Astrocyte of the cerebellum (primary cell): ENCODE measurements around the gene GNB1.

Source experiments
- DNase-seq: peaks from one replicate; pipeline ENCODE4 v3.0.0-alpha.2; 2011; ENCODE audit warnings: low read depth
- H3K4me3 ChIP-seq: 2 replicates; pipeline ENCODE4 v1.5.1; 2011; ENCODE audit warnings: mild to moderate bottlenecking, low read depth, low read length, moderate library complexity
- CTCF ChIP-seq: IDR thresholded peaks from 2 replicates; pipeline ENCODE4 v1.5.1; 2012; ENCODE audit warnings: low read length, low read depth, moderate library complexity, mild to moderate bottlenecking; ENCODE audit errors: missing control alignments
- in situ Hi-C: cut with HindIII; loops from 2 replicates; pipeline ENCODE4 v1.10.0; 2017; ENCODE audit warnings: low sequenced_read_pairs

The GNB1 gene

GRCh38 chr1:1926886-1927660 is 36.2 kb upstream of the GNB1 start:
- in situ Hi-C loops, result no loop called here
- no peak for TF ChIP-seq CTCF
- no peak overlapping the region for H3K4me3 ChIP-seq
- no peak for DNase-seq

- in situ Hi-C loops, result no loop called here
- DNase-seq, result no peak
Observed at GRCh38 chr1:1926346-1926811, 35.5 kb upstream of the GNB1 start.

DNA sequence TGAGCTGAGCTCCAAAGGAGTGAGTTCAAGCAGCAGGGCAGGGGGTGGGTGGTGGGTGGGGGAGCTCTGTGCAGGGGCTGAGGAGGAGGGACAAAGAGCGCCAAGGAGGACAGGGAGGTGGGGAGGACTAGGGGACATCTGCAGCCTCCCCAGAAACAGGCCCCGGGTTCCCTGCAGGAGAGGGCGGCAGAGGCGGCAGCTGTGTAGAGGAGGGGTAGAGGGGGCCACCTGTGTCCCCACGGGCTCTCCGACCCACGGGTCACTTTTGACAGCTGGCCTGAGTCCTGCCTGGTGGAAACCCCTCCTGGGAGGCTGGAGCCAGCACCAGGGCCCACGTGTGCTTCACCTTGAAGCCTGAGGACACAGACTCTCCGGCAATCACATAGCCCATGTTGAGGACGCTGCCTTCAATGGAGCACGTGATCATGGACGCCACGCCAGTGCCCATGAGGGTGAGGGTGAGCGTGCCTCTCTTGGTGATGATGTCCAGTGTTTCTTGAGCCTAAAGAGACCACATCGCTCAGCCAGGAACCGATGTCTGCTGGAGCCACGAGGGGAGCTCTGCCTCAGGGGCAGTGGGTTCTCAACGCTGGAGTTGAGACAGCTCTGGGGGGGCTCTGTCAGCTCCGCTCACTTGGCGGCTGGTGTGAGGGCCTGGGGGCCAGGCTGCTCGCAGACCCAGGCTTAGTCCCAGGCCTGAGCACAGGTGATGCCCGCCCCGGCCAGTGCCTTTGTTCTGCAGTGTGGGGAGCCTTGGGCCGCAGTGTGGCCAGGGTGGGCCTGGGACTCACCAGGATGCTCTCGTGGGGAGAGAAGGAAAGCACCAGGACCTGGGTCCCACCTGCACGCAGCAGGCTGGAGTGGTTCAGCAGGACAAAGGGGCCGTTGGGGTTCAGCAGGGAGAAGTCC is 34.8 kb upstream of the GNB1 start:
- in situ Hi-C loops, result no loop called here
- TF ChIP-seq CTCF, result no peak
- no peak overlapping the region for H3K4me3 ChIP-seq
- DNase-seq, result no peak

More at GRCh38 chr1:1926346-1926811, 35.5 kb upstream of the GNB1 start:
- TF ChIP-seq CTCF, result no peak
- H3K4me3 ChIP-seq, result no peak overlapping the region

DNA sequence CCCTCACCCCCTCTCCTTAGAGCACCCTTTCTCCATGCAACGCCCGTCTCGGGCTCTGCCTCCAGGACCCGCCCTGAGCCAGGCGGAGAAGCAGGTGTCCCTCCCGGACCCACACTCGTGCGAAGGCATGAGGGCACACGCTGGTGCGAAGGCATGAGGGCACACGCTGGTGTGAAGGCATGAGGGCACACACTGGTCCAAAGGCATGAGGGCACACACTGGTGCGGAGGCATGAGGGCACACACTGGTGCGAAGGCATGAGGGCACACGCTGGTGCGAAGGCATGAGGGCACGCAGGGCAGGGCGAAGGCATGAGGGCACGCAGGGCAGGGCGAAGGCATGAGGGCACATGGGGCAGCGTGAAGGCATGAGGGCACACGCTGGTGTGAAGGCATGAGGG is 34.0 kb upstream of the GNB1 start:
- H3K4me3 ChIP-seq, result no peak overlapping the region
- no peak for TF ChIP-seq CTCF
- in situ Hi-C loops, result no loop called here
- DNase-seq, result no peak

DNA sequence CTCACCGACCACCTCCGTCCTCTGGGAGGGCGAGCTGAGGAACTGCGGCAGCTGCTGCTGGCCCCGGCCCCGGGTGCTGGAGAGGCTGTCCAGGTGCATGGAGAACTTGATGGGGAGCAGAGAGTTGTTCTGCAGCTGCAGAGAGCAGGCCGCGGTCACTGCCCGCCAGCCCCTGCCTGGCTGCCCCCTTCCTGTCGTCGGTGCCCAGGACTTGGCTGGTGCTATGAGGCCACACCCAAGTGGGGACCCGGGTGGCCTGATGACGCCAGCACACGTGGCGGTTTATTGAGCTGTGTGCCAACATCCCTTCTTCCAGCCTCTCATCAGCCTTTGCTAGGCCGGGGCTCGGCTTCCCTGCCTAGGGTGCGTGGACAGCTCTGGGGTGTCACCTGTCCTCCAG is 33.5 kb upstream of the GNB1 start:
- in situ Hi-C loops, result no loop called here
- no peak for TF ChIP-seq CTCF
- no peak overlapping the region for H3K4me3 ChIP-seq
- no peak for DNase-seq

DNA sequence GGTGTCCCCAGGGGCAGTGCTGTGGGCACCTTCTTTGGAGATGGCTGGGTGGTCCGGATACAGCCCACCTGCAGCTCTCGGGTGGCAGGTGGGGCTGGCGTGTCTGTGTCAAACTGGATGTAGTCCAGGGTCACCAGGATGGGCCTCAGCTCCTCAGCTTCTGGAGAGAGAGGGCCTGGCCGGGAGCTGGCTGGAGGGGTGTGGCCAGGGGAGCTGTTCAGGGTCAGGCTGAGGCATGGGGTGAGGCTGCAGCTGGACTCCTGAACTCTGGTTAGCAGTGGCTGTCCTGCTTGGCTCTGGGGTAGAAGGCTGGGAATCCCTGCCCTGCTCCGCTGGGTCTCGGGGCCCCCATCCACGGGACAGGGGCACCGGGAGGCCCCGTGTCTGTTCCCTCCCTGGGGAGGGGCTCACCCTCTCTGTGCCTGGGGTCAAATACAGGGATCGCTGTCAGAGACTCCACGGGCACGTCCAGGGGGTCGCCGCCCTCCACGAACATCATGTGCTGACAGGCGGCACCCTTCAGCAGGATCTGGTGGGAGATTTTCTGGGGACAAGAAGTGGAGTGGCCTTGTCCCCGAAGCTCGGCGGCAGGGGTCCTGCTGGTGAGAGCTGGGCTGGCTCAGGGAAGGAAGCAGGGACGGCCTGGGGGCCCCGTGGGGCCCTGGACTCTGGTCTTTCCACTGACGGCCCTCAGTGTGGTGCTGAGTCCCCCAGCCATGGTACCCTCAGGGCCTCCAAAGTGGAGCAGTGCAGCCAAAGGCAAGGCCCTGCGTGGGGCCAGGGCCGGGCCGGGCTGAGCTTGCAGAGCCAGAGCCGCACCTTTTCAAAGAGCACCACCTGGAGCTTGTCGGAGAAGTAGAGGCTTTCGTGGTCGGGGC is 32.3 kb upstream of the GNB1 start:
- no peak overlapping the region for H3K4me3 ChIP-seq
- in situ Hi-C loops, result no loop called here
- TF ChIP-seq CTCF, result no peak
- DNase-seq, result no peak
